ENCODE data around the gene CANT1. TPM values are rescaled to one million over a fixed set of nuclear protein-coding genes. Genes with fewer than 3 reads are reported as not detected.

The CANT1 gene
- total and polyA plus RNA-seq, 8 donors = 16.6 to 151 (median 40.7) TPM

DNA sequence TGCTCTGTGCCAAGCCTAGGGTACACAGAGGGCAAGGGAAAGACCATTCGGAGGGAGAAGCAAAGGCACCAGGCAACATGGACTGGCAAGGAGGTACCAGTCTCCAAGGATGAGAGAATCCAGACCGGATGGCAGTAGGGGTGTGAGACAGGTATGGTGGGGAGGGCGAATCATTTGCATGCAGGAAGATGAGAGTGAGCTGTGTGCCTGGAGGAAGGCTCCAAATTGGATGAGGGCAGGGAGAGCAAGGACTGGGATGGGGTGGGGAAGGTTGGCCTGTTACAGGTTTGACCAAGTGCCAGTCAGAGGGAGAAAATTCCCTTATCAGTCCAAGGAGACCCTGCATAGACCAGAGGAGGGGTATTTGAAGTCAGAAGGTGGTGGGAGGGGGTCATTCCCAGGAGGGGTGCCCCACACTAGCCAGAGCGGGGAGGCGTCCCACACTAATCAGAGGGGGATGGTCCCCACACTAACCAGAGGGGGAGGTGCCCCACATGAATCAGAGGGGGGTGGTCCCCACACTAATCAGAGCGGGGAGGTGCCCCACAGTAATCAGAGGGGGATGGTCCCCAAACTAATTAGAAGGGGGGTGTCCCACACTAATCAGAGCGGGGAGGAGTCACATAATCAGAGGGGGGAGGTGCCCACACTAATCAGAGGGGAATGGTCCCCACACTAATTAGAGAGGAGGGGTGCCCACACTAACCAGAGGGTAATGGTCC is 737 bp downstream of the CANT1 start:
- H3K4me1 ChIP-seq = peaks cover 39 to 53% (median 50%) of the 10 kb centered on the region in 4 donors
- intact Hi-C loops (cut with DNase I; ENCODE audit: low total_unique reads) = no loop called here

GRCh38 chr17:79007504-79008381 is 1.8 kb downstream of the CANT1 start:
- peak overlapping the region in 3 of 4 donors; percentile 79 to 92 (median 88) for H3K4me3 ChIP-seq

More for the DNA sequence above, 737 bp downstream of the CANT1 start:
- Histone ChIP-seq H3K9me3 (no peaks in the 10 kb centered on the region), H3K36me3 (no peaks in the 10 kb centered on the region), H3K4me3 (peak overlapping the region; percentile 79 to 100 (median 90)), H3K27ac (peak overlapping the region; percentile 84 to 95 (median 93)), H3K27me3 (no peaks in the 10 kb centered on the region)
- DNase-seq = no peak
- TF ChIP-seq POLR2AphosphoS5 (IDR thresholded peaks at IDR 0.05) = no peak
- TF ChIP-seq, protein P1, sequence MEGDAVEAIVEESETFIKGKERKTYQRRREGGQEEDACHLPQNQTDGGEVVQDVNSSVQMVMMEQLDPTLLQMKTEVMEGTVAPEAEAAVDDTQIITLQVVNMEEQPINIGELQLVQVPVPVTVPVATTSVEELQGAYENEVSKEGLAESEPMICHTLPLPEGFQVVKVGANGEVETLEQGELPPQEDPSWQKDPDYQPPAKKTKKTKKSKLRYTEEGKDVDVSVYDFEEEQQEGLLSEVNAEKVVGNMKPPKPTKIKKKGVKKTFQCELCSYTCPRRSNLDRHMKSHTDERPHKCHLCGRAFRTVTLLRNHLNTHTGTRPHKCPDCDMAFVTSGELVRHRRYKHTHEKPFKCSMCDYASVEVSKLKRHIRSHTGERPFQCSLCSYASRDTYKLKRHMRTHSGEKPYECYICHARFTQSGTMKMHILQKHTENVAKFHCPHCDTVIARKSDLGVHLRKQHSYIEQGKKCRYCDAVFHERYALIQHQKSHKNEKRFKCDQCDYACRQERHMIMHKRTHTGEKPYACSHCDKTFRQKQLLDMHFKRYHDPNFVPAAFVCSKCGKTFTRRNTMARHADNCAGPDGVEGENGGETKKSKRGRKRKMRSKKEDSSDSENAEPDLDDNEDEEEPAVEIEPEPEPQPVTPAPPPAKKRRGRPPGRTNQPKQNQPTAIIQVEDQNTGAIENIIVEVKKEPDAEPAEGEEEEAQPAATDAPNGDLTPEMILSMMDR (IDR thresholded peaks at IDR 0.05) = no peak
- no peak for TF ChIP-seq POLR2A (IDR thresholded peaks at IDR 0.05)
- TF ChIP-seq EP300 (IDR thresholded peaks at IDR 0.05) = no peak
- 16 to 45% (median 25%) methylated on average over 5 to 7 of the region's 7 CpGs for WGBS, 5 donors

DNA sequence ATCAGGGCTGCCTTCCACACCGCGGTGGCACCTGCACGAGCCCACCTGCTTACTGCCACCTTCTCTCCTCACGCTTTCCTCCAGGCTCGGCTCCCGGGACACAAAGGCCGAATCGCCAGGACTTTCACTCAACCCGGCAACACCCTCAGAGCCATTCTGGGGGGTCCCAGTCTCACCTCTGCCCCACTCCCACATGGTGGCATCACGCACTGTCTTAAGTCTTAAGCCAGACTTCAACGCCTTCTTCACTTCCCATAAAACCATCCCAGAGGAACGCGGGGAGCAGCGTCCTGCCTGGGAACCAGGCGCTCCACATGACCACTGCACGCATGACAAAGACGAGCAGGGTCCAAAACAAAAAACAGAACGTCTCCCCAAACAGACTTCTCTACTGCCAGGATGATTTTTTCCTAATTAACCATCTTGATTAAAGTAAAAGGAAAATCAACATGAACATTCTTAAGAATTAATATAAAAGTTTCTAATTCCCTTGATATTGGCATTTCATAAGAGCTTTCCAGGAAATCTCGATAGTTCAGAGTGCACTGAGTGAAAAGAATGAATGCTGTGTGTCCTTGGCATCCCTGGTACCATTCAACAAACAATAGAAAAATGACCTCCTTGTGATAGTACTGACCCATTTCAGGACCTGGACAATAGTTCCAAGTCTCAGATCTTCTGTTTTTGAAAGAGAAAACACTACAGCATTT is 2.6 kb downstream of the CANT1 start:
- Histone ChIP-seq H3K27me3 (no peaks in the 10 kb centered on the region), H3K4me3 (no peak overlapping the region), H3K9me3 (no peaks in the 10 kb centered on the region), H3K36me3 (peaks cover 4 to 8% (median 6%) of the 10 kb centered on the region in 4 donors), H3K4me1 (peaks cover 55 to 71% (median 68%) of the 10 kb centered on the region in 4 donors), H3K27ac (peak overlapping the region in 3 of 5 donors; percentile 60 to 95 (median 77))
- WGBS, 5 donors = 80 to 87% (median 85%) methylated on average over 19 of the region's 19 CpGs
- intact Hi-C loops (cut with DNase I; ENCODE audit: low total_unique reads) = no loop called here
- TF ChIP-seq, protein P1 (IDR thresholded peaks at IDR 0.05) = no peak
- TF ChIP-seq POLR2A (IDR thresholded peaks at IDR 0.05) (no peak), POLR2AphosphoS5 (IDR thresholded peaks at IDR 0.05) (no peak), EP300 (IDR thresholded peaks at IDR 0.05) (no peak)
- DNase-seq = no peak

More at GRCh38 chr17:79007504-79008381, 1.8 kb downstream of the CANT1 start:
- Histone ChIP-seq H3K4me1 (peaks cover 49 to 64% (median 60%) of the 10 kb centered on the region in 4 donors), H3K27ac (peak overlapping the region; percentile 1 to 95 (median 86)), H3K9me3 (no peaks in the 10 kb centered on the region), H3K36me3 (peaks cover 0 to 8% (median under 1%) of the 10 kb centered on the region in 4 donors), H3K27me3 (no peaks in the 10 kb centered on the region)
- DNase-seq = no peak
- no peak for TF ChIP-seq EP300 (IDR thresholded peaks at IDR 0.05)
- TF ChIP-seq, protein P1 (IDR thresholded peaks at IDR 0.05) = no peak
- TF ChIP-seq POLR2AphosphoS5 (IDR thresholded peaks at IDR 0.05) = no peak
- TF ChIP-seq POLR2A (IDR thresholded peaks at IDR 0.05) = no peak
- intact Hi-C loops (cut with DNase I; ENCODE audit: low total_unique reads) = no loop called here
- WGBS, 5 donors = 42 to 65% (median 50%) methylated on average over 21 of the region's 21 CpGs

DNA sequence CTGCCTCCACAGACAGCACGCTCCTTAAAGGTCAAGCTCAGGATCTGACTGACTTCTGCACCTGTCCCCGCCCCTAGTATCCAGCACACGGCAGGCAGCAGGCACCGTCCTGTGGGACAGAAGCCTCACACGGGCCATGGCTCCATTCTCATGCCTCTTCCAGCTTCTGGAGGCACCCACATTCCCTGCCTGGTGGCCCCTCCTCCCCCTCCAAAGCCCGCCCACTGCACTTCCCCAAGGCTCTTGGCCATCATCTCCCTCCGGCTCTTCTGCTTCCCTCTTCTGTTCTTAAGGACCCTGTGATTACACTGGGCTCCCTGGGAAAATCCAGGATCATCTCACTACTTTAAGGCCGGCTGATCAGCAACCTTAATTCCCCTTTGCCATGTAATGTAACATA is 3.5 kb downstream of the CANT1 start:
- peak overlapping the region in 1 of 4 donors; percentile 13 for H3K4me3 ChIP-seq
- no peak for DNase-seq
- TF ChIP-seq, protein P1 (IDR thresholded peaks at IDR 0.05) = no peak
- no peak for TF ChIP-seq POLR2A (IDR thresholded peaks at IDR 0.05)
- TF ChIP-seq POLR2AphosphoS5 (IDR thresholded peaks at IDR 0.05) = no peak
- no peak for TF ChIP-seq EP300 (IDR thresholded peaks at IDR 0.05)
- peak overlapping the region; percentile 60 to 77 (median 63) for H3K27ac ChIP-seq
- intact Hi-C loops (cut with DNase I; ENCODE audit: low total_unique reads) = no loop called here
- H3K27me3 ChIP-seq = no peaks in the 10 kb centered on the region
- peaks cover 62 to 80% (median 73%) of the 10 kb centered on the region in 4 donors for H3K4me1 ChIP-seq
- H3K9me3 ChIP-seq = no peaks in the 10 kb centered on the region
- 45 to 73% (median 56%) methylated on average over 8 of the region's 8 CpGs for WGBS, 5 donors
- H3K36me3 ChIP-seq = peaks cover 4 to 9% (median 6%) of the 10 kb centered on the region in 4 donors

All from stomach (tissue), 9 donors.